K562 (cell line): ENCODE results near the gene CCDC178. TPM values are rescaled to one million over a fixed set of nuclear protein-coding genes. Genes with fewer than 3 reads are reported as not detected.

Source experiments
- ATAC-seq: fragments of 200-7000 bp; cut with Tn5 transposase; 3 replicates; pipeline ENCODE4 v1.9.1; 2020; ENCODE audit warnings: moderate library complexity
- BruUV-seq: library from RNA; stranded (reverse); fragments of 400-500 nt; replicated peaks from 2 replicates; lab custom pipeline; 2021; lab: Mats Ljungman, UMichigan
- CTCF ChIA-PET: fragments of 300-600 bp; formaldehyde crosslinking; extraction: SDS; loops from one replicate; lab custom pipeline; 2021; ENCODE audit warnings: low intra/inter-chr PET ratio; lab: Yijun Ruan, JAX
- POLR2A ChIA-PET: fragments of 300-600, 350-650 bp; sonication (Branson Sonifier 250); formaldehyde crosslinking; extraction: SDS; loops from one replicate; lab custom pipeline; 2021; ENCODE audit warnings: antibody characterized with exemption, inconsistent platforms; lab: Yijun Ruan, JAX
- DNase-seq, 4 experiments: peaks; one replicate each; pipeline versions ENCODE4 v3.0.0 to v3.0.0-alpha.2; 2011 to 2018; ENCODE audit warnings: low spot score in 3 of 4, mixed read lengths in 3 of 4; ENCODE audit errors: extremely low read depth in 1 of 4
- FAIRE-seq: peaks from 2 replicates; lab custom pipeline; 2011; peaks lifted over from hg19 to GRCh38; lab: Jason Lieb, UNC
- H2AFZ ChIP-seq: 2 replicates; pipeline ENCODE4 v1.6.0; 2011; ENCODE audit warnings: low read depth, low read length, control low read depth, inconsistent platforms
- H3K27ac ChIP-seq: fragments of 200-600 bp; 3 replicates; pipeline ENCODE4 v1.8.0; 2011; ENCODE audit warnings: low read depth, mild to moderate bottlenecking, control low read depth, inconsistent platforms, low read length, moderate library complexity, mixed read lengths; ENCODE audit errors: extremely low read depth
- H3K27me3 ChIP-seq, 2 experiments: fragments of 300-600 bp in 1 of 2; 2 replicates in 1 of 2; 3 replicates in 1 of 2; pipeline versions ENCODE4 v1.6.0 to v1.8.0; 2011; ENCODE audit warnings: inconsistent platforms in 2 of 2, low read length in 2 of 2, mild to moderate bottlenecking in 1 of 2, mixed read lengths in 1 of 2, moderate library complexity in 1 of 2; ENCODE audit not compliant: control insufficient read depth in 2 of 2, insufficient read depth in 2 of 2
- H3K36me3 ChIP-seq: fragments of 300-600 bp; 3 replicates; pipeline ENCODE4 v1.8.0; 2011; ENCODE audit warnings: mild to moderate bottlenecking, low read length, inconsistent platforms; ENCODE audit not compliant: control insufficient read depth, insufficient read depth
- H3K4me1 ChIP-seq, 2 experiments: fragments of 200-600 bp in 1 of 2; replicated peaks in 1 of 2; 2 replicates in 1 of 2; 3 replicates in 1 of 2; pipeline versions ENCODE4 v1.5.1 to v1.8.0; 2011; ENCODE audit warnings: inconsistent platforms in 2 of 2, low read length in 2 of 2, mild to moderate bottlenecking in 1 of 2, mixed read lengths in 1 of 2, moderate library complexity in 1 of 2; ENCODE audit not compliant: control insufficient read depth in 2 of 2, insufficient read depth in 2 of 2
- H3K4me2 ChIP-seq: 2 replicates; pipeline ENCODE4 v1.6.1; 2011; ENCODE audit warnings: low read length, control low read depth, inconsistent platforms, mixed read lengths; ENCODE audit not compliant: insufficient read depth
- H3K4me3 ChIP-seq: fragments of 200-600 bp; sonication (generic), shearing (Covaris generic); 2 replicates; pipeline ENCODE4 v1.5.1; 2016; ENCODE audit warnings: control low read depth, inconsistent platforms
- H3K79me2 ChIP-seq: fragments of 200-600 bp; 3 replicates; pipeline ENCODE4 v1.8.0; 2011; ENCODE audit warnings: low read length, inconsistent platforms; ENCODE audit not compliant: control insufficient read depth, insufficient read depth
- H3K9ac ChIP-seq, 2 experiments: 2 replicates each; pipeline versions ENCODE4 v1.6.0 to v1.6.1; 2011; ENCODE audit warnings: low read depth in 2 of 2, low read length in 2 of 2, control low read depth in 1 of 2, inconsistent platforms in 1 of 2, mild to moderate bottlenecking in 1 of 2, mixed read lengths in 1 of 2; ENCODE audit not compliant: insufficient read depth in 1 of 2
- H3K9me1 ChIP-seq: one replicate; pipeline ENCODE4 v1.6.0; 2011; ENCODE audit warnings: inconsistent platforms, mild to moderate bottlenecking, low read length, moderate library complexity; ENCODE audit not compliant: control insufficient read depth, insufficient read depth
- H3K9me3 ChIP-seq: replicated peaks from 2 replicates; pipeline ENCODE4 v1.5.1; 2011; ENCODE audit warnings: low read depth, low read length, inconsistent platforms; ENCODE audit not compliant: control insufficient read depth, insufficient read depth
- H4K20me1 ChIP-seq: replicated peaks from 2 replicates; pipeline ENCODE4 v1.6.1; 2011; ENCODE audit warnings: low read length, inconsistent platforms, mixed read lengths; ENCODE audit not compliant: control insufficient read depth, insufficient read depth
- FOS ChIP-seq: IDR thresholded peaks from 3 replicates; pipeline ENCODE4 v1.6.1; 2011; ENCODE audit not compliant: insufficient read length; ENCODE audit errors: extremely low read depth
- HLTF ChIP-seq: fragments of 450-650 bp; IDR thresholded peaks from 2 replicates; pipeline ENCODE4 v1.6.1; 2016
- MCM7 ChIP-seq, 2 experiments: fragments of 450-650 bp; IDR thresholded peaks; 2 replicates each; pipeline ENCODE4 v1.6.1; 2016 to 2018
- PURB ChIP-seq: sonication (generic); formaldehyde crosslinking; IDR thresholded peaks from 2 replicates; pipeline ENCODE4 v1.9.0; 2021; ENCODE audit warnings: low read depth, mild to moderate bottlenecking, missing genetic modification reagents
- RBBP5 ChIP-seq: fragments of 200-600 bp; sonication (generic); IDR thresholded peaks from 2 replicates; pipeline ENCODE4 v1.6.1; 2012; ENCODE audit warnings: borderline replicate concordance, mild to moderate bottlenecking, low read length, control low read depth, inconsistent platforms; ENCODE audit not compliant: insufficient read depth, poor library complexity, severe bottlenecking
- RNF2 ChIP-seq: sonication (generic); IDR thresholded peaks from 2 replicates; pipeline ENCODE4 v1.6.1; 2016
- WGBS: fragments of 100-300 bp; shearing (Covaris generic); methylation state at CpG from one replicate; pipeline ENCODE4 v1.1.6; 2016; ENCODE audit warnings: low coverage, mixed read lengths; ENCODE audit not compliant: insufficient coverage; ENCODE audit errors: missing lambda C conversion rate; 5-methylcytosine and 5-hydroxymethylcytosine counted together
- in situ Hi-C: fragments of 300-500 bp; cut with MboI; formaldehyde crosslinking; loops from 4 replicates; pipeline ENCODE4 v1.15.0; 2018; ENCODE audit warnings: inconsistent platforms, mixed read lengths
- intact Hi-C: fragments of 100-400 bp; cut with micrococcal nuclease; formaldehyde crosslinking; loops from 2 replicates; pipeline ENCODE4 v1.14.2; 2022
- polyA plus RNA-seq, 8 experiments: library from polyadenylated mRNA; depleted of rRNA in 4 of 8; stranded (reverse) in 5 of 8; unstranded in 3 of 8; fragments of >200 nt; fragmentation: Nextera tagmentation in 2 of 8; fragmentation: Illumina TruSeq in 1 of 8; extraction: Ambion mirVana in 2 of 8; extraction: Trizol in 1 of 8; gene quantifications; 2 replicates each; pipeline versions ENCODE4 v1.2.1 to v1.2.3, GENCODE V29; 2011 to 2014; ENCODE audit warnings: inconsistent platforms in 1 of 8, missing spikeins in 1 of 8
- total RNA-seq, 7 experiments: library from RNA; depleted of rRNA in 6 of 7; stranded (reverse); fragments of >200 nt in 6 of 7; fragmentation: Illumina TruSeq in 2 of 7; extraction: Trizol in 2 of 7; gene quantifications; 2 replicates each; pipeline versions ENCODE4 v1.2.1 to v1.2.3, GENCODE V29; 2011 to 2021; ENCODE audit warnings: low replicate concordance in 1 of 7
- TF ChIP-seq, protein P1 (sequence below): fragments of 450-650 bp; formaldehyde crosslinking; IDR thresholded peaks from 2 replicates; pipeline ENCODE4 v1.4.0; 2020; ENCODE audit warnings: mild to moderate bottlenecking, moderate library complexity
- TF ChIP-seq, protein P2 (sequence below), 2 experiments: fragments of 450-650 bp; formaldehyde crosslinking in 1 of 2; IDR thresholded peaks; 2 replicates each; pipeline versions ENCODE4 v1.4.0 to v1.6.1; 2014 to 2020; ENCODE audit warnings: mild to moderate bottlenecking in 2 of 2, borderline replicate concordance in 1 of 2, low read depth in 1 of 2
- TF ChIP-seq, protein P3 (sequence below): fragments of 250-450 bp; sonication (Bioruptor Pico); IDR thresholded peaks from 2 replicates; pipeline ENCODE4 v1.8.0; 2021; ENCODE audit warnings: moderate library complexity, mild to moderate bottlenecking, inconsistent platforms

Gene CCDC178
- total and polyA plus RNA-seq, 9 of the 15 experiments (the other 6 are each of a cell fraction or from before 2014, with no cell fraction given) = 0.12 to 0.47 (median 0.15) TPM; not detected in 6

DNA sequence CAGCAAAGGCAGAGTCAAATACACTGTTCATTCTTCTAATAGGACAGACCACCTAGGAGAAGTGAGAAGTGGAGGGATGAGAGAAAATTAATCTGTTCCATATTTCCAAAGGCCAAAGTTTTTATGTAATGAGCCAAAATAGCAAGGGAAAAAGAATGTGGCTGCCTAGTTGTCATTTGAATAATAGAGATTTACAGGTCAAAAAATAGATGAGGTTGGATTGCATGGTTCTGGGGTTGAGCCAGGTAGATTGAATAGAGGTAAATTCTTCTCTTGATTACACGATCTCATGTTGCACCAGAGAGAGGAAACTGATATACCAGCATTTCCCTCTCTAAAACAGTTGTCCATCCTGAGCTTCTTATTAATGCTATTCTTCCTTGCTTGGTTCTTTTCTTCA is 325.8 kb downstream of the CCDC178 start (continued):
- TF ChIP-seq, protein P1, sequence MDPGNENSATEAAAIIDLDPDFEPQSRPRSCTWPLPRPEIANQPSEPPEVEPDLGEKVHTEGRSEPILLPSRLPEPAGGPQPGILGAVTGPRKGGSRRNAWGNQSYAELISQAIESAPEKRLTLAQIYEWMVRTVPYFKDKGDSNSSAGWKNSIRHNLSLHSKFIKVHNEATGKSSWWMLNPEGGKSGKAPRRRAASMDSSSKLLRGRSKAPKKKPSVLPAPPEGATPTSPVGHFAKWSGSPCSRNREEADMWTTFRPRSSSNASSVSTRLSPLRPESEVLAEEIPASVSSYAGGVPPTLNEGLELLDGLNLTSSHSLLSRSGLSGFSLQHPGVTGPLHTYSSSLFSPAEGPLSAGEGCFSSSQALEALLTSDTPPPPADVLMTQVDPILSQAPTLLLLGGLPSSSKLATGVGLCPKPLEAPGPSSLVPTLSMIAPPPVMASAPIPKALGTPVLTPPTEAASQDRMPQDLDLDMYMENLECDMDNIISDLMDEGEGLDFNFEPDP = no peak
- TF ChIP-seq MCM7 (IDR thresholded peaks at IDR 0.05) (no peak), RNF2 (no peak), RBBP5 (no peak)

DNA sequence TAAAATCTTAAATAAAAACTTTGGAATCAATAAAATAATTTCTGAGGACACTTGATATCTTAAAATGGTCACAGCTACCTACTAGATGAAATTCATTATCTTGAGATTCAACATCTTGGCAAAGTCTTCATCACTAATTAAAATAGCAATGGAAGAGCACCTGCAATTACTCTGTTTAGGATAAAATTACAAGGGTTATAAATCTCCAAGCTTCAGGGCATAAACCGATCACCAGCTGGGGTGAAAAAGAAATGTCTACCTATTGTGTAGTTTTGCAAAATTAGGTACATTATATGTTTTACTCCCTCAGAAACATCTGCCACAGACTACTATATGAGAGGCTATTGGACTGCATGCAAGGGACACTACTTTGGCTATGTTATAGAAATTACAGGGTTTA is 327.1 kb downstream of the CCDC178 start:
- H3K36me3 ChIP-seq = no peaks in the 10 kb centered on the region
- H3K27me3 ChIP-seq = no peaks in the 10 kb centered on the region
- FAIRE-seq = no peak
- no peak for DNase-seq
- H3K4me3 ChIP-seq = no peak overlapping the region
- ChIA-PET POLR2A (no interaction called here), CTCF (no interaction called here)
- intact Hi-C loops = no loop called here
- no peak overlapping the region for H2AFZ ChIP-seq
- H3K9me3 ChIP-seq = no peaks in the 10 kb centered on the region; the same call in 1 of the 2 replicates
- H3K4me1 ChIP-seq = no peaks in the 10 kb centered on the region
- no peak overlapping the region for H3K9ac ChIP-seq
- H3K79me2 ChIP-seq = no peaks in the 10 kb centered on the region
- no peak for ATAC-seq
- H4K20me1 ChIP-seq = no peaks in the 10 kb centered on the region
- no peaks in the 10 kb centered on the region for H3K9me1 ChIP-seq
- no peak overlapping the region for H3K4me2 ChIP-seq
- 3% methylated on average over 1 of the region's 1 CpG for WGBS
- in situ Hi-C loops = no loop called here
- no TSS peak for BruUV-seq
- no peak overlapping the region for H3K27ac ChIP-seq
- TF ChIP-seq HLTF (no peak), FOS (no peak), PURB (CRISPR knock-in tag) (no peak)
- TF ChIP-seq, protein P2, sequence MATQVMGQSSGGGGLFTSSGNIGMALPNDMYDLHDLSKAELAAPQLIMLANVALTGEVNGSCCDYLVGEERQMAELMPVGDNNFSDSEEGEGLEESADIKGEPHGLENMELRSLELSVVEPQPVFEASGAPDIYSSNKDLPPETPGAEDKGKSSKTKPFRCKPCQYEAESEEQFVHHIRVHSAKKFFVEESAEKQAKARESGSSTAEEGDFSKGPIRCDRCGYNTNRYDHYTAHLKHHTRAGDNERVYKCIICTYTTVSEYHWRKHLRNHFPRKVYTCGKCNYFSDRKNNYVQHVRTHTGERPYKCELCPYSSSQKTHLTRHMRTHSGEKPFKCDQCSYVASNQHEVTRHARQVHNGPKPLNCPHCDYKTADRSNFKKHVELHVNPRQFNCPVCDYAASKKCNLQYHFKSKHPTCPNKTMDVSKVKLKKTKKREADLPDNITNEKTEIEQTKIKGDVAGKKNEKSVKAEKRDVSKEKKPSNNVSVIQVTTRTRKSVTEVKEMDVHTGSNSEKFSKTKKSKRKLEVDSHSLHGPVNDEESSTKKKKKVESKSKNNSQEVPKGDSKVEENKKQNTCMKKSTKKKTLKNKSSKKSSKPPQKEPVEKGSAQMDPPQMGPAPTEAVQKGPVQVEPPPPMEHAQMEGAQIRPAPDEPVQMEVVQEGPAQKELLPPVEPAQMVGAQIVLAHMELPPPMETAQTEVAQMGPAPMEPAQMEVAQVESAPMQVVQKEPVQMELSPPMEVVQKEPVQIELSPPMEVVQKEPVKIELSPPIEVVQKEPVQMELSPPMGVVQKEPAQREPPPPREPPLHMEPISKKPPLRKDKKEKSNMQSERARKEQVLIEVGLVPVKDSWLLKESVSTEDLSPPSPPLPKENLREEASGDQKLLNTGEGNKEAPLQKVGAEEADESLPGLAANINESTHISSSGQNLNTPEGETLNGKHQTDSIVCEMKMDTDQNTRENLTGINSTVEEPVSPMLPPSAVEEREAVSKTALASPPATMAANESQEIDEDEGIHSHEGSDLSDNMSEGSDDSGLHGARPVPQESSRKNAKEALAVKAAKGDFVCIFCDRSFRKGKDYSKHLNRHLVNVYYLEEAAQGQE (IDR thresholded peaks at IDR 0.05; ENCODE audit: borderline replicate concordance) = no peak
- TF ChIP-seq, protein P2 (CRISPR knock-in tag; IDR thresholded peaks at IDR 0.05; ENCODE audit: low read depth) = no peak
- TF ChIP-seq, protein P3, sequence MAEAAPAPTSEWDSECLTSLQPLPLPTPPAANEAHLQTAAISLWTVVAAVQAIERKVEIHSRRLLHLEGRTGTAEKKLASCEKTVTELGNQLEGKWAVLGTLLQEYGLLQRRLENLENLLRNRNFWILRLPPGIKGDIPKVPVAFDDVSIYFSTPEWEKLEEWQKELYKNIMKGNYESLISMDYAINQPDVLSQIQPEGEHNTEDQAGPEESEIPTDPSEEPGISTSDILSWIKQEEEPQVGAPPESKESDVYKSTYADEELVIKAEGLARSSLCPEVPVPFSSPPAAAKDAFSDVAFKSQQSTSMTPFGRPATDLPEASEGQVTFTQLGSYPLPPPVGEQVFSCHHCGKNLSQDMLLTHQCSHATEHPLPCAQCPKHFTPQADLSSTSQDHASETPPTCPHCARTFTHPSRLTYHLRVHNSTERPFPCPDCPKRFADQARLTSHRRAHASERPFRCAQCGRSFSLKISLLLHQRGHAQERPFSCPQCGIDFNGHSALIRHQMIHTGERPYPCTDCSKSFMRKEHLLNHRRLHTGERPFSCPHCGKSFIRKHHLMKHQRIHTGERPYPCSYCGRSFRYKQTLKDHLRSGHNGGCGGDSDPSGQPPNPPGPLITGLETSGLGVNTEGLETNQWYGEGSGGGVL = no peak
